ENCODE measurements around the gene TSPAN9.

TSPAN9 gene

DNA sequence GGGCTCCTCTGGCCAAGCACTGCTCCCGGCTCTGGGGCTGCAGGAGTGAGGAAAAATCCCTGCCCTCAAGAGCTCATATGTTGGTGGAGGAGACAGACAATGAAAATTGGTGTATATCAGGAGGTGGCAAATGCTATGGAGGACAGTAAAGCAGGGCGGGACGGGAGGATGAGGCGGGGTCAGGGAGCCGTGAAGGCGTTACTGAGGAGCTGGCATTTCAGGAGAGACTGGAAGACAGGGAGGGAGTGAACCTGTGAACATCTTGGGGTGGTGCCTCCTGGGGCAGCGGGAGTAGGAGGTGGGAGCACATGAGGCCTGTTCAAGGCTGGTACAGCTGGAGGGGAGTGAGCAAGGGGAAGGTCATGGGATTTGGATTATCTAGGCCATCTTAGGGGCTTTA, 26.6 kb downstream of the TSPAN9 start:
- no peak for DNase-seq

- no peak for DNase-seq
Measured at GRCh38 chr12:3105690-3106479, 28.7 kb downstream of the TSPAN9 start.

- DNase-seq, result no peak
Measured at GRCh38 chr12:3106579-3106978, 29.4 kb downstream of the TSPAN9 start.

- no peak for DNase-seq
Measured at GRCh38 chr12:3107071-3107583, 29.9 kb downstream of the TSPAN9 start.

- DNase-seq, result no peak
Measured at GRCh38 chr12:3107954-3108353, 30.8 kb downstream of the TSPAN9 start.

DNA sequence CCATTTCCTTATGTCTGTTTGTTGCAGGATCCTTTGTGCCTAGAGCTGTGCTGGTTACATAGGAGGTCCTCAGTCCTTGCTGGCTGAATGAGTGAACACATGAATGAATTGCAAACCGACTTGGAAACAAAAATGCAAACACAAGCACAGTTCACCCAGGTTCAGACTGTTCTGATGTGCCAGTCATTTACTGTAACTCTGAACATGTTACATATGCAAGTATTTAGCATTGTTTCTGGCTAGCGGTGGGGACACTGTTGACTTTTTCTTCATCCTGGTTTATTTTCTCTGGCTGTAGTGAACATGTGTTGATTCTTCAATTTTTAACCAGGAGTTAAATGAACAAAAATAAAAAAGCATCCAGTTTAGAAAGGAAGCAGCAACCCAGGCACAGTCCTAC, 33.4 kb downstream of the TSPAN9 start:
- no peak for DNase-seq

GRCh38 chr12:3113671-3114325, 36.6 kb downstream of the TSPAN9 start:
- DNase-seq, result no peak

DNA sequence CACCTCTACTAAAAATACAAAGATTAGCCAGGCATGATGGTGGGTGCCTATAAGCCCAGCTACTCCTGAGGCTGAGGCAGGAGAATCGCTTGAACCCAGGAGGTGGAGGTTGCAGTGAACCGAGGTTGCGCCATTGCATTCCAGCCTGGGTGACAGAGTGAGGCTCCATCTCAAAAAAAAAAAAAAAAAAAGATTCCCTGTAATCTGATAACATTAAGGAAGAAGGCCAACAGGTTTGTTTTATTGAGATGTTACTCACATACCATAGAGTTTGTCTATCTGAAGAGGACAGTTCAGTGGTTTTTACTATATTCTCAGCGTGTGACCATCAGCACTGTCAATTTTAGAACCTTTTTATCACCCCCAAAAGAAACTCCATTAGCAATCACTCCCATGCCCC, 37.5 kb downstream of the TSPAN9 start:
- DNase-seq, result no peak

DNA sequence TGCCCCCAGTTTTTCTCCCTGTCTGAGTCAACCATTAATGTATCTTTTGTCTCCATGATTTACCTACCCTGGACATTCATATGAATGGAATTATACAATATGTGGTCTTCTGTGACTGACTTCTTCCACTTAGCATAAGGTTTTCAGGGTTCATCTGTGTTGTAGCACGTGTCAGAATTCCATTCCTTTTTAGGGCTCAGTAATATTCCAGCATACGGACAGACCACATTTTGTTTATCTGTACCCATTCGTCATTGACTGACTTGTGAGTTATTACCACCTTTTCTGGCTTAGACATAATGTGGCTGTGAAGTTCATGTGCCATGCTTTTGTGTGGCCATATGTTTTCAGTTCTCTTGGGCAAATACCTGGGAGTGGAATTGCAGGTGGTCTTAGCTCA, 37.9 kb downstream of the TSPAN9 start:
- DNase-seq, result no peak

DNA sequence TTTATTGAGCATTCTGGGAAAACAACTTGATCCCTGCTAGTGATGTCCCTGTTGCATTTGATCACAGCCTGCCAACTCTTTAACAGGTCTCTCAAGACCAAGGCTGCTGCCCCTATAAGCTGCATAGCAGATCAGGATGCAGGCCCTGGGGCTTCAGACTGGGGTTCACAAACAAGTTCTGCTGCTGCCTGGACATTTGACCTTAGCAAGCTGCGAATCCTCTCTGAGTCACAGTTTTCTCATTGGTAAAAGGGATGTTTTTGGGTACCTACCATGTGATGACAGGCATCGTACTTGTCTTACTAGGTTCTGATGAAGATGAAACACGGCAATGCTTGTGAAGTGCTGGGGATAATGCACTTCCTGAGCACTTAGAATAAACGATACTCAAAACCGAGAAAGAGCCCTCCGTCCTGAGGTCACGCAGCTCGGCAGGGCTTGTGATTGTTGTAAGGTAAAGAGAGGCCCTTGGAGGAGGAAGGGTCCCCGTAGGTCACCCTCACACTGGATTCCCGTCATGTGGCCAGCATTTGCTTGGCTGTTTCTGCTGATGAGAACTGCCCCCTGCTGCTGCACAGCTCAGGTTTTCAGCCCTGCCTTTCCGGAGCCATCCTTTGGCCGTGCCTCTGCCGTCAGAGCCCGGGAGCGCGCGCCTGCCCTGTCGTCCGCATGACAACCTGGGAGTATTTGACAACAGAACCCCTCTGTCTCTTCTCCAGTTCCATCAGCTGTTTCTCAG, 39.1 kb downstream of the TSPAN9 start:
- no peak for DNase-seq

GRCh38 chr12:3117144-3117581, 40.0 kb downstream of the TSPAN9 start:
- no peak for DNase-seq

DNA sequence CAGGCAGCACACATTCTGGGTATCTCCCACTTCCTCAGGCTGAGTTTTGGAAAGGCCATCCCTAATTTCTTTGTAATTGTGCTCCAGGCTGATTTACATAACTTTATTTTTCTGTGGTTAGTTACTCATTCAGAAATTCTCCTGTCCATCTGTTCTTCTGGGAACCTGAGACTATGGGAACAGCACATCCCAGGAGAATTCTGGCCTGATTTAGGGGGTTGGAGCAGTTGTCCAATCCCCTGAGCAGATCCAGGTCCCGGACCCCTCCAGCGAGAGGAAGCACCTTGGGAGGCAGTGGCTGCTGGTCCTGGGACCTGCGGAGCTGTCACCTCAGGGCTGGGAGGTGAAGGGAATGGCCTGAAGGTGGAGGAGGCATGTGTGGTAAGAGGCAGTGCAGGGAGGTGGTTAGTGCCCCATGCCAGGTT, 40.4 kb downstream of the TSPAN9 start:
- no peak for DNase-seq

DNA sequence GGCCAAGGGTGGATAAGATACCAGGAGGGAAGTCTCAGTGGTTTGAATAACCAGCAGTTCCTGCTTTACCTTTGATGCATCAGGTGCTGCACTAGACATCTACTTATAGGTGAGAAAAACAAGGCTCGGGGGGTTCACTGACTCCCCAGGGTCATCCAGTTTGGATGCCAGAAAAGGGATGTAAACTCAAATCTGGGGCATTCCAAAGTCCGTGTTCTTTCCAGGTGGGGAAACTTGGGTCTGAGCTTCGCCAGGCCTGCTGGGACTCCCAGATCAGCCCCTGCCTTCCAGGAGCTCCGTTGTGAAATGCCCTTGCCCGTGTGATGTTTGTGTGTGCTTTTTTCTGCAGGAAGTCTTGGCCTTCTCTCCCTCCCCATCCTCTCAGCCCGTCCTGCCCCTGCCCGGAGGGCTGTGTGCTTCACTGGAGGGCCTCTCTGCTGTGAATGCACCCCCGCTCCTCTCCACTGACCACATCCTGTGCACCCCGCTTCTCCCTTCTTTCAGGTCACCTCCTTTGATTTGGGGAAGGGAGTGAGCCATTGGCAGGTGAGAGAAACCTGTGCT, 42.1 kb downstream of the TSPAN9 start:
- DNase-seq, result no peak

DNA sequence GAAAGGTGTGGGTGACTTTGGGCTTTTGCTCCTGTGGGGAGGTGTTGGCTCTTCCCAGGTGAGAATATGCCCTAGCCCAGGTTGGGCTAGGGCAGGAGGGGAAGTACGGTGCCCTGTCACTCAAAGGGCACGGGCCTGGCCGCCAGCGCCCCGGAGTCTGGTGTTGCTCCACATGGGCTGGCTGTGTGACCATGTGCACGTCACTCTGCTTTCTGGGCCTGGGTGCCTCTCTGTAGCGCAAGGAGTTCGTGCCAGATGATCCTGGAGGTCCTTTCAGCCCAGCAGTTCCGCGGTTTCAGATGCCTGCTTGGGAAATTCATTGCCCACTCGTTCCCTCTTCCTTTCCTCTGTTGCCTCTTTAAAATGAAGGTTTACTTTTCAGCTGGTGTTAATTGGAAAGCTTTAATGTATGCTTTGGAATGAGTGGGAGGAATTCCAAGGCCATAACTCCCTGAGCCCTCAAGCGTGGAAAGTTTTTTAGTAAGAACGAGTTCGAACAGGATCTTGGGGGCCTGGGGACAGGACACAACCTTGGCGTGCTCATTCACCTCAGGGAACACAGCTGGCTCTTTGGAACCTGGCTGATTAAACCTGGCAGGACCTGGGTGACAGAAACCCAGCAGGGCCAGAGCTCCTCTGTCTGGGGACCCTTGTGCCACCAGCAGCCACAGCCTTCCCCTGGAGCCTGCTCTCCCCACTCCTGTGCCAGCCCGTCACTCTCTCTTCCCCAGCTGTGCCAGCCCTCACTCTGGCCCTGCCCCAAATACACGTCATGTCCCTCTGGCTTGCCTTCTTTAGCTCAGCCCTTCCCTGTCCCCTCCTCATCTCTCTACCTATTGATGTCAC, 42.8 kb downstream of the TSPAN9 start:
- no peak for DNase-seq

GRCh38 chr12:3120701-3121100, 43.5 kb downstream of the TSPAN9 start:
- DNase-seq, result no peak

DNA sequence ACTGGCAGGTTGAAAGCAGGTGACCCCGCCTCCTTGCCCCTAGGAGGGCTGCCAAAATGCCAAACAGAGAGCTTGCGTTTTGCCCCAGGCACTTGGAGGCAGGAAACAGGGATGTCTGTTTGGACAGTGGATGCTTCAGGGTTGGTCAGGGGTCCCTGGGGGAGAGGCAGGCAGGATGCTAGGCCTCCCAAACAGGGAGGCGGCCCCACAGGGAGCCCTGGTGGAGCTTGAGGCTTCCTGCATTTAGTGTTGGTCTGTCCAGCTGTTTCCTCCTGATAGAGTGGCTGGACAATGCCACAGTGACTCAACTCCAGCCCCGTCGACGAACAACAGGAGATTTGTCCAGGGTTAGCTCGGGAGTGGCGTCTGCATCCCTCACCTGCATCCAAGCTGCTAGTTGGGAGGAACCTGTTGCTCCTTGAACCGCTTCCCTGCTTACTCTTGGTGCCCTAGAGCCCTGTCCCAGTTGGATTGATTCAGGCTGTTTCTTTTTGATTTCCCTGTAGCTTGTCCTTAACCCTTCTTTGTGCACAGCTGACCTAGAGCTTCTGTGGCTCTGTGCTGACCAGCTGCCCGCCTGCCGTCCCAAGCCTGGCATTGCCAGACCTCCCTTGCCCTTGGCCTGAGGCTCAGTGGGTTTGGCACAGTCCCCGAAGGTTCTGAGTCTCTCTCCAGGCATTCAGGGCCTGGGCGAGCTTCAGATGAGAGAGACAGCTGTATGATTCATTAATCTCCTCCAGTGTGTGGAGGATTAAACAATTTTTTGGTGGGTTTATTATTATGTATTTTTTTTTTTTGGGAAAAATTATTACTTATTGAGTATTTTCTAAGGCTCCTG, 45.9 kb downstream of the TSPAN9 start:
- no peak for DNase-seq

GRCh38 chr12:3123729-3124128, 46.5 kb downstream of the TSPAN9 start:
- no peak for DNase-seq

GRCh38 chr12:3124917-3125316, 47.7 kb downstream of the TSPAN9 start:
- DNase-seq, result no peak

- DNase-seq, result no peak
Measured at GRCh38 chr12:3125674-3126073, 48.5 kb downstream of the TSPAN9 start.

DNA sequence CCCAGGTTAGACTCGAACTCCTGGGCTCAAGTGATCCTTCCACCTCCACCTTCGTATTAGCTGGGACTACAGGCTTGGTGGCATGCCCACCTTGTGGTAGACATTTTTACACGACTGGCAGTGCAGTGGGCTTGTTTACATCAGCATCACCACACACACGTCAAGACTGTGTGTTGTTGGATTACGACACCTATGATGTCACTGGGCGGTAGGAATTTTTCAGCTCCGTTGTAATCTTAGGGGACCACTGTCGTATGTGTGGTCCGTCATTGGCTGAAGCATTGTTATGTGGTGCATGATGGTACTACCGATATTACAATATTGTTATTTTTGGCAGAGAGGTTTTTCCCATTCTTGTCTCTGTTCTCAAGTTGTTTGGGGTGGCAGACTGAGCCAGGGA, 50.7 kb downstream of the TSPAN9 start:
- DNase-seq, result no peak
